Testis (tissue), 3 donors: ENCODE measurements around the gene FIGN. TPM values are rescaled to one million over a fixed set of nuclear protein-coding genes. Genes with fewer than 3 reads are reported as not detected.

Experiments
- DNase-seq: peaks from one replicate; pipeline ENCODE4 v3.0.0-alpha.2; 2019
- H3K27ac ChIP-seq, 2 donors: fragments of 200-600 bp; sonication (generic); one replicate each; pipeline ENCODE4 v1.5.1; 2019
- H3K27me3 ChIP-seq: fragments of 200-600 bp; sonication (generic); one replicate; pipeline ENCODE4 v1.5.1; 2019
- H3K36me3 ChIP-seq: fragments of 200-600 bp; sonication (generic); one replicate; pipeline ENCODE4 v1.5.1; 2017; ENCODE audit warnings: low read depth; ENCODE audit errors: missing control alignments
- H3K4me1 ChIP-seq: fragments of 200-600 bp; sonication (generic); one replicate; pipeline ENCODE4 v1.5.1; 2019
- H3K4me3 ChIP-seq, 2 donors: fragments of 200-600 bp; sonication (generic); one replicate each; pipeline ENCODE4 v1.5.1; 2017 to 2019
- H3K9me3 ChIP-seq: fragments of 200-600 bp; sonication (generic); one replicate; pipeline ENCODE4 v1.5.1; 2017
- CTCF ChIP-seq, 3 experiments: fragments of 450-650 bp in 2 of 3; fragments of 200-600 bp in 1 of 3; sonication (generic) in 1 of 3; IDR thresholded peaks; one replicate each; pipeline ENCODE4 v1.5.1; 2016 to 2019; ENCODE audit warnings: antibody characterized with exemption in 3 of 3, mild to moderate bottlenecking in 2 of 3, moderate library complexity in 1 of 3
- POLR2A ChIP-seq: fragments of 450-650 bp; IDR thresholded peaks from one replicate; pipeline ENCODE4 v1.6.1; 2017; ENCODE audit warnings: antibody characterized with exemption, mild to moderate bottlenecking, moderate library complexity
- WGBS, 2 donors: methylation state at CpG; one replicate each; pipeline ENCODE4 v1.1.5; 2018; 5-methylcytosine and 5-hydroxymethylcytosine counted together
- intact Hi-C: fragments of 100-400 bp; cut with DNase I; formaldehyde crosslinking; loops from one replicate; pipeline ENCODE4 v1.15.1; 2023; ENCODE audit warnings: low total_unique reads
- polyA plus RNA-seq: library from polyadenylated mRNA; stranded (reverse); fragments of 350-450 nt; fragmentation: Illumina TruSeq; extraction: RNeasy Lipid Tissue Mini Kit (QIAGEN cat#74804); gene quantifications from one replicate; pipeline ENCODE4 v1.2.3, GENCODE V29; 2014; ENCODE audit warnings: low read depth, low replicate concordance; ENCODE audit not compliant: insufficient read depth
- total RNA-seq, 2 donors: library from RNA; depleted of rRNA; stranded (reverse); fragments of >200 nt; gene quantifications; one replicate each; pipeline ENCODE4 v1.2.3, GENCODE V29; 2016

Gene FIGN
- total and polyA plus RNA-seq, 3 donors from 2014 or later = 3.5 to 3.9 (median 3.6) TPM

- Histone ChIP-seq H3K4me3 (no peak overlapping the region), H3K27ac (no peak overlapping the region), H3K4me1 (no peaks in the 10 kb centered on the region), H3K9me3 (no peaks in the 10 kb centered on the region), H3K27me3 (no peaks in the 10 kb centered on the region), H3K36me3 (no peaks in the 10 kb centered on the region)
- DNase-seq = no peak
- TF ChIP-seq POLR2A (no peak), CTCF (IDR thresholded peaks at IDR 0.05) (no peak)
- intact Hi-C loops = no loop called here
- 67 to 81% methylated on average over 4 of the region's 4 CpGs for WGBS, 2 donors
Measured at GRCh38 chr2:163662141-163662780, 73.5 kb downstream of the FIGN start.

GRCh38 chr2:163659224-163659623 lies 76.6 kb downstream of the FIGN start:
- Histone ChIP-seq H3K27ac (no peak overlapping the region), H3K9me3 (no peaks in the 10 kb centered on the region), H3K4me3 (no peak overlapping the region), H3K36me3 (no peaks in the 10 kb centered on the region), H3K4me1 (no peaks in the 10 kb centered on the region), H3K27me3 (no peaks in the 10 kb centered on the region)
- intact Hi-C loops = no loop called here
- WGBS, 2 donors = 43 to 52% methylated on average over 2 of the region's 2 CpGs
- no peak for DNase-seq
- TF ChIP-seq POLR2A (no peak), CTCF (IDR thresholded peaks at IDR 0.05) (no peak)

- peak overlapping the region in 1 of 2 donors; percentile 5 for H3K27ac ChIP-seq
- H3K9me3 ChIP-seq = no peaks in the 10 kb centered on the region
- DNase-seq = no peak
- H3K36me3 ChIP-seq = no peaks in the 10 kb centered on the region
- H3K4me3 ChIP-seq = no peak overlapping the region
- TF ChIP-seq POLR2A (no peak), CTCF (IDR thresholded peaks at IDR 0.05) (no peak)
- 66 to 69% methylated on average over 2 of the region's 2 CpGs for WGBS, 2 donors
- H3K27me3 ChIP-seq = no peaks in the 10 kb centered on the region
- H3K4me1 ChIP-seq = no peaks in the 10 kb centered on the region
- intact Hi-C loops = no loop called here
Measured at GRCh38 chr2:163658556-163658955, 77.3 kb downstream of the FIGN start.

- DNase-seq = no peak
- TF ChIP-seq CTCF (IDR thresholded peaks at IDR 0.05) = no peak
- no peak for TF ChIP-seq POLR2A
- WGBS, 2 donors = 72 to 76% methylated on average over 3 of the region's 3 CpGs
- Histone ChIP-seq H3K36me3 (no peaks in the 10 kb centered on the region), H3K27ac (no peak overlapping the region), H3K4me3 (no peak overlapping the region), H3K27me3 (no peaks in the 10 kb centered on the region), H3K4me1 (no peaks in the 10 kb centered on the region), H3K9me3 (no peaks in the 10 kb centered on the region)
- intact Hi-C loops = no loop called here
Measured at GRCh38 chr2:163657281-163657656, 78.5 kb downstream of the FIGN start.

GRCh38 chr2:163656622-163657280 lies 79.1 kb downstream of the FIGN start:
- no peak for TF ChIP-seq POLR2A
- no peak for TF ChIP-seq CTCF (IDR thresholded peaks at IDR 0.05)
- Histone ChIP-seq H3K27ac (no peak overlapping the region), H3K36me3 (no peaks in the 10 kb centered on the region), H3K4me1 (no peaks in the 10 kb centered on the region), H3K4me3 (no peak overlapping the region), H3K27me3 (no peaks in the 10 kb centered on the region), H3K9me3 (no peaks in the 10 kb centered on the region)
- intact Hi-C loops = no loop called here
- DNase-seq = no peak
- WGBS, 2 donors = 69 to 75% methylated on average over 2 of the region's 2 CpGs
